Measurements from ENCODE around the gene PCF11.

GRCh38 chr11:83168756-83169155, 11.8 kb downstream of the PCF11 start:
- no peak for TF ChIP-seq FOSL2 (IDR thresholded peaks at IDR 0.05)
- TF ChIP-seq FOSL2 (CRISPR knock-in tag; IDR thresholded peaks at IDR 0.05): no peak
- TF ChIP-seq EP300 (IDR thresholded peaks at IDR 0.05): no peak
- TF ChIP-seq CTCF (IDR thresholded peaks at IDR 0.05): no peak
- TF ChIP-seq ESRRA (IDR thresholded peaks at IDR 0.05; ENCODE audit: borderline replicate concordance, low read length): no peak
- no peak for TF ChIP-seq GATA3 (IDR thresholded peaks at IDR 0.05; ENCODE audit: borderline replicate concordance)
- TF ChIP-seq HOXA7 (CRISPR knock-in tag; IDR thresholded peaks at IDR 0.05): no peak
- TF ChIP-seq POLR2A (IDR thresholded peaks at IDR 0.05; ENCODE audit: low read length): no peak
- no peak for TF ChIP-seq RCOR1 (IDR thresholded peaks at IDR 0.05; ENCODE audit: low read depth, low read length)
- TF ChIP-seq CEBPB (IDR thresholded peaks at IDR 0.05): no peak
- no peak for TF ChIP-seq CHD4 (IDR thresholded peaks at IDR 0.05; ENCODE audit: borderline replicate concordance)
- TF ChIP-seq PBX3 (IDR thresholded peaks at IDR 0.05): no peak
- no peak for TF ChIP-seq MYC (IDR thresholded peaks at IDR 0.05; ENCODE audit: borderline replicate concordance, low read length)
- TF ChIP-seq MAX (IDR thresholded peaks at IDR 0.05): no peak
